HG03432 (cell line): ENCODE data around the gene PARN.
"Not testable (repeated sequence)": the region's sequence is repeated elsewhere in the genome, so short reads cannot be mapped to it uniquely, and the experiment has no call there.

Experiments
- ATAC-seq: cut with Tn5 transposase; IDR thresholded peaks from one replicate; pipeline ENCODE4 v1.9.1; 2021; ENCODE audit warnings: mild to moderate bottlenecking, moderate library complexity; ENCODE audit not compliant: unreplicated experiment

Gene PARN

DNA sequence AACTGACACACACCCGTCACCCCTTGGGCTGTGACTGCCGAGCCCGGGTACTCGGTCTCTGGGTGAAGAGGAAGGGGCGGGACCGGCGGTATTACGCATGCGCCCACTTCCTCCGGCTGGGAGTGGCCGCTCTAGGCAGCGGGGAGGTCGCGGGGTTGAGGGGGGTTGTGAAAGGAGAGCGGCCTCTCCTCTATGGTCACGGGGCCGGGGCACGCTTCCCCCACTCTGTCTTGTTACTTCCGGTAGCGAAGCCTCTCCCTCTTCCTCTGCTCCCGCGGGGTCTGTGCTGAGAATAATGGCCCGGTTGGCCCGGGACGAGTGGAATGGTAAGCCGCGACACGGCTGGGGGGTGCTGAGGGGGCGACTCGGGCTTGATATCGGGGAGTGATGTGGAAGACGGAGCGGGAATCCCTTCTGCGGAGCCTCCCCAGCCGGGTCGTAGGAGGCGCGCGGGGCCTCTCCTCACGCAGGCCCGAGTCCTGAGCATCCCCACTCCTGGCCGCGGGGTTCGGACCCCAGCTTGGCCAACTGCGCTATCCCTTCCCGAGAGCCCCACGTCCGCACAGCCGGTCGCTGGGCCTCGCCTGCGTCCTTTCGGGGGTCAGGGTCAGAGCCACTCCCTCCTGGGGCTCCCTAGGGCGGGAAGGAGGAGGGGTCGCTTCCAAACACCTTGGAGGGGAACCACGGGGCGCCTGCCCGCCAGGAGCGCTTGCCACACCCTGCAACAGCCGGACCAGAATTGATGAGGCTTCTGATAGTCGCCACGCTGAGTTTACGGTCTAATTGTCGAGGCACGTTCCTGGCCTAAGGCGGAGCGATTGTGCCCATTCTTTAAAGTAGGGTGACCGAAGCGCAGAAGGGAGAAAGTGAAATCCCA lies 2.9 kb upstream of the PARN start, which contains the start of gene BFAR:
BFAR (plus strand) TSS at position 259 of the 877 bp plus-strand sequence. CDS start 11,396 bp downstream, outside the sequence.
- peak; percentile 80 for ATAC-seq

DNA sequence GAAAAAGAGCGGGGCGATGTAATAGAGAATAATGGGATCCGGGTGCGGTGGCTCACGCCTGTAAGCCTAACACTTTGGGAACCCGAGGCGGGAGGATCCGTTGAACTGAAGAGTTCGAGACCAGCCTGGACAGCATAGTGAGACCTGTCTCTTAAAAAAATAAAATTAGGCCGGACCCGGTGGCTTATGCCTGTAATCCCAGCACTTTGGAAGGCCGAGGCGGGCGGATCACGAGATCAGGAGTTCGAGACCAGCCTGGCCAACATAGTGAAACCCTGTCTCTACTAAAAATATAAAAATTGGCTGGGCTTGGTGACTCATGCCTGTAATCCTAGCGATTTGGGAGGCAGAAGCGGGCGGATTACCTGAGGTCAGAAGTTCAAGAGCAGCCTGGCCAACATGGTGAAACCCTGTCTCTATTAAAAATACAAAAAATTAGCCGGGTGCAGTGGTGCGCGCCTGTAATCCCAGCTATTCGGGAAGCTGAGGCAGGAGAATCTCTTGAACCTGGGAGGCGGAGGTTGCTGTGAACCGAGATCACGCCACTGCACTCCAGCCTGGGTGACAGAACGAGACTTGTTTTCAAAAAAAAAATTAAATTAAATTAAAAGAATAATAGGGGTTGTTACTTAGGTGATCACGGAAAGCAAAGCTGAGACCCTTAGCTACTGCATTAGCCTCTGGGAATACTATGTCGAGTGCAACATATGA lies 715 bp upstream of the PARN start:
- ATAC-seq, result not testable (repeated sequence)

DNA sequence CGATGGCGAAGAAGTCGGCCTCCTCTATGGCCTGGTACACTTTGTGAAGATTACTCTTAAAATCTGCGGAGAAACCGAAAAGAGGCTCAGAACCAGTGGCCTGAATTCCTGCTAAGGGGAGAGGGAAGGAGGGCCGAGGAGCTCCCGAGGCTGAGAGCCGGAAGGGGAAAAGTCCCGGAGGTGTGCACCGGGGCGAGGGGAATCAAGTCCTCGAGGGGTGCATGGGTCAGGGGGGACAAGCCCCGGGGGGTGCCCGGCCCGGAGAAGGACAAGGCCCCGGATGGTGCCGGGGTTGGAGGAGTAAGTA lies 495 bp downstream of the PARN start:
- ATAC-seq, result no peak

DNA sequence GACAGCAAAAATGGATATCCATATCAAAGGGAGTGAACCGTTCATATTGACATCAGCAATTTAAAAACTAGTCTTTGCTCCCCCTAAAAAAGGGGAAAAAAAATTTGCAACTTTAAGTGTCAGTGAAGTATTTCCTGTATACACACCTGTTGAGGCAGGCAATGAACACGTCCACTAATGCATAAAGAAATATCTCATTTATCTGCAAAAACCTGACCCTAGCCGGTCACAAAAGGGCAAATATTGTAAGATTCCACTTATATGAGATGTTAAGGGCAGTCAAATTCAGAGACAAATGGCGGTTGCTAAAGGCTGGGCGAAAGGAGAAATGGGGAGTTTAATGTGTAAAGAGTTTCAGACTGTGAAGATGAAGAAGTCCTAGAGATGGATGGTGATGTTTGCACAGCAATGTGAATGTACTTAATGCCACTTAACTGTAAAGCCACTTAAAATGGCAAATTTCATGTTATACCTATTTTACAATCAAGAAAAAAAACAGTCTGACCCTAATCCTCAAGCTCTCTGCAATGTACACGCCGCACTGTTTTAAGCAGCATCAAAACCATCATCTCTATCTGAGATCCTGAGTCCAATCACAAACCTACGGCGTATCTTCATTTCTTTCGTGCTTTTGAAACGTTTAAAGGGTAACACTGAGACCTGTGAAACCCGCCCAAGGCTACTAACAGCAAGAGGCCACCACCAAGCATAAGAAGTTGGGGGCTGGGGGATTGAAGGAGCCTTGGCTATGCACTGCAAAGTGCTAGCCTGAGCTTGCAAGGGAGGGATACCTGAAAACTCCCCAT lies 1.1 kb downstream of the PARN start:
- ATAC-seq, result no peak

DNA sequence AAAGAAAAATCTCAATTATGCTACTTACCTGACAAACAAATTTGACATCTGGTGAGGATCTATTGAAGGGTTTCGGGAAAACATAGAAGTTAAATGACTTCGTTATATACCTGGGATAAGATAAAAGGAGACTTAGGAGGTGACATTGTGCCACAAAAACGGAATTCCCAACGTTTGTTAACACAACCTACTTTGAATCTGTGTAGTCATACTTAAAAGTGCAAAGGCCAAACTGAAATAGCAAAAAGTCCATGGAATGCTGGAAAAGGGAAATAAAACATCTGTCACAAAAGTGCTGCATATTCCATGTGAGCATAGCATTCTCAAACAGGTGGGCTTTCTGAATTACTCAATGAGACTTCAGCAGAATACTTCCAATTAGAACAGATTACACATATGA lies 3.0 kb downstream of the PARN start:
- no peak for ATAC-seq

DNA sequence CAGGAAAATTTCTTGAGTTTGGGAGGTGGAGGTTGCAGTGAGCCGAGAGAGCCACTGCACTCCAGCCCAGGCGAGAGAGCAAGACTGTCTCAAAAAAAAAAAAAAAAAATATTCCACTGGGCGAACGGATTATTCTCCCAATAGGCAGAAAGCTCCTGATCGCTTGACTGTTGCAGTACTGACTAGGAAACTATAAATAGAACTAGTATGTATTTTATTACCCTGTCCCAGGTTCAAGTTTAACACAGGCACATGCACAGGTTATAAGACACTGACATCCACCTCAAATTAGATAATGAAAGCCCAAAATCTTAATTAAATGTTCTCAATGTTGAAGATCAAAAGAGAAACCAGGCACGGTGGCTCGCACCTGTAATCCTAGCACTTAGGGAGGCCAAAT lies 11.5 kb downstream of the PARN start:
- ATAC-seq, result no peak

DNA sequence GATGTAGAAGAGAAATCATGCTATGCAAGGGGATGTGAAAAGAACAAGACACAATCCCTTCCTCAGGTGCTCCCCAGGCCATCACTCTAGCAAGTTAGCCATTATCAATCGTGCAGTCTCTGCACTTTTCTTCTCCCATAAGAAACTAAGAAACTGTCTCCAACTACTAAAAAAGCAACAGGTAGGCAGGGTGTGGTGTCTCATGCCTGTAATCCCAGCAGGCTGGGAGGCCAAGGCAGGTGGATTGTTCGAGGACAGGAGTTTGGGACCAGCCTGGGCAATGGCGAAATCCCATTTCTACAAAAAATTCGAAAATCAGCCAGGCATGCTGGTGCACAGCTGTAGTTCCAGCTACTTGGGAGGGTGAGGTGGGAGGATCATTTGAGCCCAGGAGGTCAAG lies 13.8 kb downstream of the PARN start:
- ATAC-seq, result no peak

DNA sequence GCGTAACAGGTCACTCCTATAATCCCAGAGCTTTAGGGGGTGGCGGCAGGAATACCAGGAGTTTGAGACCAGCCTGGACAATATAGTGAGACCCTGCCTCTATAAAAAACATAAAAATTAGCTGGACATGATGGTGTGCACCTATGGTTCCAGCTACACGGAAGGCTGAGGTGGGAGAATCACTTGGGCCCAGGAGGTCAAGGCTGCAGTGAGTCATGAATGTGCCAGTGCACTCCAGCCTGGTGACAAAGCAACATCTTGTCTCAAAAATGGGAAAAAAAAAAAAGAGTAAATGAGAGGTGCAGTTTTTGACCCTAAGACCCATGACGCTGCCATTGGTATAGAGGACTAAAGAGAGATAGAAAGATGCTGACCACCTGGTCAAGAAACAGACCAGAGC lies 16.1 kb downstream of the PARN start:
- no peak for ATAC-seq

DNA sequence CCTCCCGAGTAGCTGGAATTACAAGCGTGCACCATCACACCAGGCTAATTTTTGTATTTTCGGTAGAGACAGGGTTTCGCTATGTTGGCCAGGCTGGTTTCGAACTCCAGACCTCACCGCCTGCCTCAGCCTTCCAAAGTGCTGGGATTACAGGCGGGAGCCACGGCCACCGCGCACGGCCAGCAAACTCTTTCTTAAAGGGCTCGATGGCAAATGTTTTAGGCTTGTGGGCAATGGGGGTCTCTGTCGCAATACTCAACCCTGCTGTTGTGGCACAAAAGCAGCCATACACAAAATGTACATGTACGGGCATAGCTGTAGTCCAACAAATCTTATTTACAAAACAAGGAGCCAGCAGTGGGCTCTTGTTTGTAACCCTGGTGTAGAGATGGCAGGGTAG lies 18.4 kb downstream of the PARN start:
- ATAC-seq, result no peak

DNA sequence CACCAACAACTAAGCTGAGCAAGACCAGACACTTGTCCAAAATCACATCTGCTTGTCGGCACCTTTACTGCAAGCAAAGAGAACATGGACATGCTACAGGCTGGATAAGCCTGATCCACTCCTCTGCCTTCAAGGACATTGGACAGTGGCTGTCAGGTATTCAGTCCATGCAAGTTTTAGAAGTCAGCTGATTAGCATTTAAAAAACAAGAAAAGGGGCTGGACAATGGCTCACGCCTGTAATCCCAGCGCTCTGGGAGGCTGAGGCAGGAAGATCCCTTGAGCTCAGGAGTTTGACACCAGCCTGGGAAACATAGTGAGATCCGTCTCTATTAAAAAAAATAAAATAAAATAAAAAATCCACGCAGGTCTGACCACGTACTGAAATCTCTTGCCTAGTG lies 20.3 kb downstream of the PARN start:
- no peak for ATAC-seq

DNA sequence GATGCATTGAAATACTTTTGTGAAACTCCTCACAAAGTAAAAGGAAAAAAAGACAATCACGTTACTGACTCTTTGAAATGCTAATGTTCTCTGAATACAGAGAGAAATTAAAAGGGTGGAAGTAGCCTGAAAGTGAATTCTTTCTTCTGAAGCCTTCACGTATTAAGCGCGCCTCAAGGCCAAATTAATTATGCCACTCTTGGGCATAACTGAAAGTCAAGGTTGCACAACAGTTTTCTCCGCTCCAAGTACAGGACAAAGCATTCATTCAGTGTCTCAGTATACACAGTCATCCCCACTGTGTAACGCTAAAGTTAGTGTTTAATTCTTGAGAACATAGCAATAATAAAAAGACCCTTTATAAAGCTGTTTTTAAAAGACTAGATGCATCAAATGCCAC lies 21.5 kb downstream of the PARN start:
- no peak for ATAC-seq

DNA sequence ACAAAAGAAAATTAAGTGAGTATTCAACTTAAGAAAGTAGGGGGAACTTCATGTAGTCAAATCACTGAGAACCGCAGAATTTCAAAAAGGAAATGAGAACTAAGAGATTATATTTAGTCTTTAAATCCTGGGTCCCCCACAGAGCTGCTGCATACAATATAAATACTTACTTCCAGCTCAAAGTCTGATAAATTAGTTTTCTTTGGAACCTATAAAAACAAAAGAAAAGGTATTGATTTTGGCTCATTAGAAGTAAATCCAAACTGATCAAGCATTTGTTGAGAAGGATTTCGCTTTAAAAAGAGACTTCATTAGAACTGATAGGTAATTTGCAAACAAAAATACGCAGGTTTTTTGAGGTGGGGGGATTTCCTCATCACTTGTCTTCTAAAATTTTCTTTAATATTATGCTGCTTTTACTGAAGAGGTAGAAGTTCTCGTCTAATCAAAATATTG lies 21.9 kb downstream of the PARN start:
- ATAC-seq, result no peak

DNA sequence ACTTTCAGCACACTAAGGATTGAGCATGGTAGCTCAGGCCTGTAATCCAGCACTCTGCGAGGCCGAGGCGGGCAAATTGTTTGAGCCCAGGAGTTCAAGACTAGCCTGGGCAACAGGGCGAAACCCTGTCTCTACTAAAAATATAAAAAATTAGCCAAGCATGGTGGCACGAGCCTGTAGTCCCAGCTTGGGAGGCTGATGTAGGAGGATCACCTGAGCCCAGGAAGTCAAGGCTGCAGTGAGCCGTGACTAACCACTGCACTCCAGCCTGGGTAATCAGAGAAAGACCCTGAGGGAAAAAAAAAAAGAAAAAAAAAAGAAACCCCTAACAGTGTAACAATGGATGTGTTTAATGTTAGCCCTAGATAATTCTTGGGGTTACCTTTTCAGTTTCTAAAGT lies 24.0 kb downstream of the PARN start:
- ATAC-seq, result peak; percentile 61

DNA sequence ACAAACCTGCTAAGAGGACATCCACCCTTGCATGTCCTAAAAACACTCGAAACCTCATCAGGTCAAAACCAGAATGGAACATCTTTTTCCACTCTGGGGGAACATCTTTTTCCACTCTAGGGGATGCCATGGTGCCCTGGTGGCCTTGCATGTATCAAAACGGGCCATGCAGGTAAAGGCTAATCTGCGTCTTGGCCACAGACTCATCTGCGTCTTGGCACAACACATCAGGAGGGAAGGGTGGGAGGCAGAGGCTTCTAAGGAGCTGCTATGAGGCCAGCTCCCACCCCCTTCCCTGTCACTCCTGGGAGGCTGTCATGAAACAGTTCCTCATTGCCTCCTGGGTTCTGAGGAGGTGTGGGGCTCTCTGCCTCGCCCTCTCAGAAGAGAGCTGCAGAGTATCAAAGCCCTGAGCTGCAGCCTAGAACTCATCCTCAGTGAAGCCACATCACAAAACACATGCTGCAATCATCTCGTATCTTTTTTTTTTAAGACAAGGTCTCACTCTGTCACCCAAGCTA lies 27.6 kb downstream of the PARN start:
- ATAC-seq, result no peak

DNA sequence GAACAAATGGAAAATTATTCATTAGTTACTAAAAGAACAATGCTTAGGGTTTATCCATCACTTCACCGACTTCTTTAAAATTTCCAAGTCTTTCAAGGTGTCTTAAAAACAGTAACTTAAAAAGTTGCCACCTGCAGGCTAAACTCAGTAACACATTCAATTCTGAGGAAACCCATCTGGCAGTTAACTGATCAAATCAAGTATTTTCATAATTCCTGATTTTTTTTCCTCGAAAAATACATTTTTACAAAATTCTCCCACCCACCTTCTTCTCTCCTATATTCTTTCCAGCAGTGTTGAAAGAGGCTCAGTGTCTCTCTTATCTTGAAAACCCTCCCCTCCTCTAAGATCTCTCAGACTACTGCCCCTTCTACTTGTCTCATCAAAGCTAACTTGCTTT lies 29.9 kb downstream of the PARN start:
- ATAC-seq, result no peak

DNA sequence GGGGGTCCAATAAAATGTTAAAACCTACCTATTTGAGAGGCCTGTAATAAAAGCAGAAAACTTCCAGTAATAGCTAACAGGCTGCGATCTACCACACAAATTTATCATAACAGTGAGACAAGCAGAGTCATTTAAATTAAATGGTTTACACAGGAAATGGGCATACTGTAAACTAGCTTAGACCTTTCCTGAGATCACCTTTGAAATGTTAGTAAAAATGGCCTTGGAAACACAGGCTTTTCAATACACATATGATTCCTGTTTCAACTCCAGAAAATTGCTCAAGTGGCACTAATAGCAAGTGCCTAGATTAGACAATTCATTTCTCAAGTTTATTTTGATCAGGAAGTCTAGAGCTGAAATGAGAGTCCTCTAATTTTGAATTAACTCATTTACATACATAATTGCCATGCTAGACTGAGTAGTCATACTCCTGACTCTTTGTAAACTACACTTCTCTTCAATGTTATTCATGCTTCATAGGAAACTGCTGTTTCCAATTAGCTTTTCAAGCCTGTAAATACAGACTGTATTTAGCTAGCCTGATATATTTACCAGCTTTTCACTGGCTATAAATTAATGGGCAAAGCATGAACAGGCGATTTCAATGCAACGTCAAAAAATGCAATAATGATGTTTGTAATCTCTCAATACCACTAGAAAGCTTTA lies 43.3 kb downstream of the PARN start:
- ATAC-seq, result no peak

DNA sequence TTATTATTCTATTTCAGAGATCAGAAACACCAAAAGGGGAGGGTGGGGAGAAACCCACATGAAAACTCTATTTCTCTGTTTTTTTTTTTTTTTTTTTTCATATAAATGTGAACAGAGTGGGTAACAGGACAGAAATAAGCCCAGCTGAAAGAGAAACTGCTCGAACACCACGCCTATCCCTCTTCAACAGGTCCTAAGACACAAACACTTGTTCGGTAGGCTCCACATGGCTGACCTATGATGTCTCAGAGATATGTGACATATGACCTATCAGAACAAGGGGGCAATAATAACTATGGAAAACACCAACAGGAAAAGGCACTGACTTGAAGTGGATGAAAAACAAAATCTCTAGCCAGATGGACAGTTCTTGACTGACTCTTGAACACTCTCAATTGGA lies 44.8 kb downstream of the PARN start:
- ATAC-seq, result no peak

DNA sequence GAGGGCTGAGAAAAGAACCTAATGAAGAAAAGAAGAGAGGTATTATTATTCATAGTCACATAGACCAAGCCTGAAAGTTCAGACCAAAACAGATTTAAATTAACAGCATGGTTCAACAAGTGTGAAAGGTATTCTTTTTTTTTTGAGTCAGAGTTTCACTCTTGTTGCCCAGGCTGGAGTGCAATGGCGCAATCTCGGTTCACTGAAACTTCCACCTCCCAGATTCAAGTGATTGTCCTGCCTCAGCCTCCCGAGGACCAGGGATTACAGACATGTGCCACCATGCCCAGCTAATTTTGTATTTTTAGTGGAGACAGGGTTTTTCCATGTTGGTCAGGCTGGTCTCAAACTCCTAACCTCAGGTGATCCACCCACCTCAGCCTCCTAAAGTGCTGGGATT lies 49.1 kb downstream of the PARN start:
- not testable (repeated sequence) for ATAC-seq

DNA sequence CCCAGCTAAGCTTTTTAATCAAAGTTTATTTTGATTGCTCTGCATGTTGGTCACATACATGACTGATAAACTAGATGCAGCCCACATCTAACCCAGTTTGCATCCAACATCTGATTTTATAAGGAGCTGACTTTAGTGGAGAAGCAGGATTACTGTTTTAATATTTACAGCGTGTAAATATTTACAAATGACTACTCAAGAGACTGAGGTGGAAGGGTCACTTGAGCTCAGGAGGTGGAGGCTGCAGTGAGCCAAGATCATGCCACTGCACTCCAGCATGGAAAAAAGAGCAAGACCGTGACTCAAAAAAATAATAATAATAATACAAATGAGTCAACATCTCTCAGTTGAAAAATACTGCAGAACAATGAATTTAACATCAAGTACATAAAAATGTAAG lies 50.8 kb downstream of the PARN start:
- ATAC-seq, result no peak

DNA sequence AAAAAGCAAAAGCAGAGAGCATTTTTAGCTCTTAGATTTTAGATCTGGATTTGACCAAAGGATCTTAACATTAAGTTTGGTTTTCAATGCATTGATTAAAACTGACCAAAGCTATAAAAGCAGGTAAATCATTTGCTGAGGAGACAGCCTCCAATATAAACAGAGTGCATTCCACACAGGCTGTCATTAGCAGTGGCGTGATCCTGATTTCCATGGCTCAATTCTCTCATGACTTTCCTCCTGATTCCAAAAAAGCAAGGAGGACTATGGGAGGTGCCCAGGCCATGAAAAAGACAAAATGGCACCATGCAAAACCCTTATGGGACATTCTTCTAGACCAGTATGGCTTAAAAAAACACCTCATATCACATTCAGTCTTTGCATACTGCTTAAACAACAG lies 53.5 kb downstream of the PARN start:
- ATAC-seq, result no peak

DNA sequence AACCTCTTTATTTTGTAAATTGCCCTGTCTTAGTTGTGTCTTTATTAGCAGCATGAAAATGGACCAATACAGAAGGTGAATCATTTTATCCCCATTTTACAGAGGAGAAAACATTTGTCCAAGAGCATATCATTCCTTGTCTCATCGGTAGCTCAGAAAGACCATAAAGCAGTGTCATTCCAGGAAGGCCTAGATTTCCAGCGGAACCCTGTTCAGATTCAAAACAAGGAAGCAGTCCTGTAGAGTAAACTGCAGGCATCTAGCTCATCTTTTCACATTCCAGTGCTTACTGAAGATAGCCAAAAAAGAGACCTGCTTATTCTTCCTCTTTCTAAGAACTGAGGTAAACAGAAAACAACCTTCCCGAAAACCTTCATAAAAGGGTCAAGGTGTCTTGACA lies 54.0 kb downstream of the PARN start:
- ATAC-seq, result no peak
